GM13976 (cell line): ENCODE data around the gene C12orf54.
"Not testable (repeated sequence)": the region's sequence is repeated elsewhere in the genome, so short reads cannot be mapped to it uniquely, and the experiment has no call there.

ENCODE experiments used
- DNase-seq: peaks from one replicate; pipeline ENCODE4 v3.0.0; 2012; ENCODE audit warnings: low spot score
- in situ Hi-C: fragments of 300-500 bp; cut with MboI; formaldehyde crosslinking; loops from one replicate; pipeline ENCODE4 v1.12.0; 2022; ENCODE audit warnings: low sequenced_read_pairs, mixed read lengths, inconsistent platforms; ENCODE audit not compliant: unreplicated experiment
- TF ChIP-seq, protein P1 (sequence below): IDR thresholded peaks from 2 replicates; pipeline ENCODE4 v1.5.1; 2012; ENCODE audit warnings: borderline replicate concordance, mild to moderate bottlenecking; ENCODE audit not compliant: insufficient read depth; ENCODE audit errors: extremely low read depth, missing control alignments, control extremely low read depth

Gene C12orf54

DNA sequence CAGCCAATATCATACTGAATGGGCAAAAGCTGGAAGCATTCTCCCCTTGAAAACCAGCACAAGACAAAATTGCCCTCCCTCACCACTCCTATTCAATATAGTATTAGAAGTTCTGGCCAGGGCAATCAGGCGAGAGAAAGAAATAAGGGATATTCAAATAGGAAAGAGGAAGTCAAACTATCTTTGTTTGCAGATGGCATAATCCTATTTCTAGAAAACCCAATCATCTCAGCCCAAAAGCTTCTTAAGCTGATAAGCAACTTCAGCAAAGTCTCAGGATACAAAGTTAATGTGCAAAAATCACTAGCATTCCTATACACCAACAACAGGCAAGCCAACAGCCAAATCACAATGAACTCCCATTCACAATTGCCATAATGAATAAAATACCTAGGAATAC, 30.9 kb upstream of the C12orf54 start:
- TF ChIP-seq, protein P1, sequence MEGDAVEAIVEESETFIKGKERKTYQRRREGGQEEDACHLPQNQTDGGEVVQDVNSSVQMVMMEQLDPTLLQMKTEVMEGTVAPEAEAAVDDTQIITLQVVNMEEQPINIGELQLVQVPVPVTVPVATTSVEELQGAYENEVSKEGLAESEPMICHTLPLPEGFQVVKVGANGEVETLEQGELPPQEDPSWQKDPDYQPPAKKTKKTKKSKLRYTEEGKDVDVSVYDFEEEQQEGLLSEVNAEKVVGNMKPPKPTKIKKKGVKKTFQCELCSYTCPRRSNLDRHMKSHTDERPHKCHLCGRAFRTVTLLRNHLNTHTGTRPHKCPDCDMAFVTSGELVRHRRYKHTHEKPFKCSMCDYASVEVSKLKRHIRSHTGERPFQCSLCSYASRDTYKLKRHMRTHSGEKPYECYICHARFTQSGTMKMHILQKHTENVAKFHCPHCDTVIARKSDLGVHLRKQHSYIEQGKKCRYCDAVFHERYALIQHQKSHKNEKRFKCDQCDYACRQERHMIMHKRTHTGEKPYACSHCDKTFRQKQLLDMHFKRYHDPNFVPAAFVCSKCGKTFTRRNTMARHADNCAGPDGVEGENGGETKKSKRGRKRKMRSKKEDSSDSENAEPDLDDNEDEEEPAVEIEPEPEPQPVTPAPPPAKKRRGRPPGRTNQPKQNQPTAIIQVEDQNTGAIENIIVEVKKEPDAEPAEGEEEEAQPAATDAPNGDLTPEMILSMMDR = no peak
- no peak for DNase-seq
- in situ Hi-C loops = no loop called here

DNA sequence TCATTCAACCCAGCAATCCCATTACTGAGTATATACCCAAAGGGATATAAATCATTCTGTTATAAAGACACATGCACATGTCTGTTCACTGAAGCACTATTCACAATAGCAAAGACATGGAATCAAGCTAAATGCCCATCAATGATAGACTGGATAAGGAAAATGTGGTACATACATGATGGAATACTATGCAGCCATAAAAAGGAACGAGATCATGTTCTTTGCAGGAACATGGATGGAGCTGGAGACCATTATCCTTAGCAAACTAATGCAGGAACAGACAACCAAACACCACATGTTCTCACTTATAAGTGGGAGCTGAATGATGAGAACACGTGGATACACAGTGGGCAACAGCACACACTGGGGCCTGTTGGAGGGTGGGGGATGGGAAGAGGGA, 29.3 kb upstream of the C12orf54 start:
- in situ Hi-C loops = not testable (repeated sequence)

DNA sequence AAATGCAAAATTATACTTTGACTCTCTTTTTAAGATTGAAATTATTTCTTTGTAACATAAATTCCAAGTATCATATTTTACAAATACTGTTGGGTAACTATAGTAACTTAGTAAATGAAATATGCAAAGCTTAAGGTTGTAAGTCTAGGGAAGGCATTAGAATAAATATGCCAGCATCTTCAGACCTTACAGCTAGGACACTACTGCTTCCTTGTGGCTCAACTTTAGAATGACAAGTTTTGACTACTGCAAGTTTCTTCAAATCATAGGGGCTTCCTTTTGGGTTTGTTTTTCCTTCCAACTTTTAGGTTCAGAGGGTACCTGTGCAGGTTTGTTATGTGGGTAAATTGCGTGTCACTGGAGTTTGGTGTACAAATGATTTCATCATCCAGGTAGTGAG, 27.6 kb upstream of the C12orf54 start:
- in situ Hi-C loops = no loop called here
- no peak for DNase-seq
- TF ChIP-seq, protein P1 = no peak

More for the DNA sequence above, 29.3 kb upstream of the C12orf54 start:
- DNase-seq = not testable (repeated sequence)

DNA sequence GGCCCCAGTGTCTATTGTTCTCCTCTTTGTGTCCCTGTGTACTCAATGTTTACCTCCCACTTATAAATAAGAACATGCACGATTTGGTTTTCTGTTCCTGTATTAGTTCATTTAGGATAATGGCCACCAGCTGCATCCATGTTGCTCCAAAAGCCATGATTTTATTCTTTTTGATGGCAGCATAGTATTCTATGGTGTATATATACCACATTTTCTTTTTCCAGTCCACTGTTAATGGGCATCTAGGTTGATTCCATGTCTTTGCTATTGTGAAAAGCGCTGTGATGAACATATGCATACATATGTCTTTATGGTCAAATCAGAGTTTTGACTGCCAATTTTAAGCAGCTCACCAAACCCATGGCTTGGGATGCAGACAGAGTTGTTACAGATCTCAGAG, 27.2 kb upstream of the C12orf54 start:
- in situ Hi-C loops = no loop called here
- TF ChIP-seq, protein P1 = no peak
- DNase-seq = no peak

DNA sequence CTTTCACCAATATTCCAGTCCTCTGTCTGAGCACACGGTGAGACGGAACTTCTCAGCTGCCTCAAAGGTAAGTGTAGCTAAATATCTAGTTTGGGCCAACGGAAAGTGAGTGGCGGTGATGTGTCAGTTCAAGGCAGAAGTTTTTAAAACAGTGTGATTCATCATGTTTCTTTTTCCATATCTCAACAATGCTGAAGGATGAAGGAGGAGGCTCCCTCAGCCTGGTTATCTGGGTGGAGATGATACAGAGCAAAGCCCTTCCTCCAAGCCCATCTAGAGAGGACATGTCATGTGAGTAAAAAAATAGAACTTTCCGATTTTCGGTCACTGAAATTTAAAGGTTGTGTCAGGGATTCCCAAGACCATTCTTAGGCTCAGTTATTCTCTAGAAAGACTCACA, 23.0 kb upstream of the C12orf54 start:
- TF ChIP-seq, protein P1 = no peak
- DNase-seq = no peak
- in situ Hi-C loops = no loop called here

DNA sequence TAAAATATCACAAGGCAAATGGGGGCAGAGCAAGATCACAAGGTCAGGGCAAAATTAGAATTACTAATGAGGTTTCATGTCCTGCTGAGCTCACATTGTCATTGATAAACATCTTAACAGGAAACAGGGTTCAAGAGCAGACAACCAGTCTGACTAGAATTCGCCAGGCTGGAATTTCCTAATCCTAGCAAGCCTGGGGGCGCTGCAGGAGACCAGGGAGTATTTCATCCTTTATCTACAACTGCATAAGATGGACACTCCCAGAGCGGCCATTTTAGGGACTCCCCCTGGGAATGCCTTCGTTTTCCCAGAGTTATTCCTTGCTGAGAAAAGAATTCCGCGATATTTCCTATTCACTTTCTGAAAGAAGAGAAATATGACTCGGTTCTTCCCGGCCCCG, 13.3 kb upstream of the C12orf54 start:
- DNase-seq, in situ Hi-C loops: not testable (repeated sequence)

DNA sequence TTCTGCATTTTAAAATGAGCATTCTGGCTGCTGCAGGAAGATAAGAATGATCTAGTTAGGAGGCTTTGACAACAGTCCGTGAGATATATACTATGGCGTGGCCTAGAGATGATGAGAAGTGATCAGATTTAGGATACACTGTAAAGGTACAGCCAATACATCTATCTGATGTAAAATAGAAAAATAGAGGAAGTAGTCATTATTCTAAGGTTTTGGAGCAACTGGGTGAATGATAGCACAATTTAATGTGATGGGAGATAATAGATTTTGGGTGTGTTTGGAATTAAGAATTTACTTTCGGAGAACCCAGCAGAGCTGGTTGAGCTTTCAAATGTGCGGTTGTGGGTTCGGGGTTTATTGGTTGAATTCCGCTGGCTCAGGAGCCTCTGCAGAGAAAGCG, 10.0 kb upstream of the C12orf54 start, which contains the start of gene ANP32D:
ANP32D (plus strand) TSS at position 301 of the 400 bp plus-strand sequence. CDS start 106 bp downstream, outside the sequence.
- DNase-seq = no peak
- TF ChIP-seq, protein P1 = no peak
- in situ Hi-C loops = no loop called here

DNA sequence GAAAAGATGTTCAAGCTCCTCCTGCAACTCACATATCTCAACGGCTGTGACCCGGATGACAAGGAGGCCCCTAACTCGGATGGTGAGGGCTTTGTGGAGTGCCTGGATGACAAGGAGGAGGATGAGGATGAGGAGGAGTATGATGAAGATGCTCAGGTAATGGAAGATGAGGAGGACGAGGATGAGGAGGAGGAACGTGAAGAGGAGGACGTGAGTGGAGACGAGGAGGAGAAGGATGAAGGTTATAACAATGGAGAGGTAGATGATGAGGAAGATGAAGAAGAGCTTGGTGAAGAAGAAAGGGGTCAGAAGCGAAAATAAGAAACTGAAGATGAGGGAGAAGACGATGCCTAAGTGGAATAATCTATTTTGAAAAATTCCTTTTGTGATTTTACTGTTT, 9.2 kb upstream of the C12orf54 start:
- no peak for DNase-seq
- TF ChIP-seq, protein P1 = no peak
- in situ Hi-C loops = no loop called here

DNA sequence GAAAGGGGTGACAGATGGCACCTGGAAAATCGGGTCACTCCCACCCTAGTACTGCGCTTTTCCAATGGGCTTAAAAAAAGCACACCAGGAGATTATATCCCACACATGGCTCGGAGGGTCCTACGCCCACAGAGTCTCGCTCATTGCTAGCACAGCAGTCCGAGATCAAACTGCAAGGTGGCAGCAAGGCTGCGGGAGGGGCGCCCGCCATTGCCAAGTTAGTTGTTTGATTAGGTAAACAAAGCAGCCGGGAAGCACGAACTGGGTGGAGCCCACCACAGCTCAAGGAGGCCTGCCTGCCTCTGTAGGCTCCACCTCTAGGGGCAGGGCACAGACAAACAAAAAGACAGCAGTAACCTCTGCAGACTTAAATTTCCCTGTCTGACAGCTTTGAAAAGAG, 7.8 kb upstream of the C12orf54 start:
- DNase-seq, in situ Hi-C loops: not testable (repeated sequence)
